GM21447 (cell line): Measurements from ENCODE around the gene TRIM66.
"Not testable (repeated sequence)": the region's sequence is repeated elsewhere in the genome, so short reads cannot be mapped to it uniquely, and the experiment has no call there.

Experiments used
- ATAC-seq: cut with Tn5 transposase; IDR thresholded peaks from one replicate; pipeline ENCODE4 v1.9.1; 2021; ENCODE audit not compliant: unreplicated experiment

The TRIM66 gene

GRCh38 chr11:8692417-8692816, 10.0 kb upstream of the TRIM66 start:
- ATAC-seq = no peak

GRCh38 chr11:8691601-8692000, 9.1 kb upstream of the TRIM66 start:
- ATAC-seq = no peak

- no peak for ATAC-seq
These were observed 8.2 kb upstream of the TRIM66 start for GRCh38 chr11:8690374-8691342.

GRCh38 chr11:8689726-8690255, 7.3 kb upstream of the TRIM66 start:
- ATAC-seq = no peak

GRCh38 chr11:8688414-8689362, 6.2 kb upstream of the TRIM66 start:
- ATAC-seq = peak; percentile 92

GRCh38 chr11:8686325-8686724, 3.9 kb upstream of the TRIM66 start:
- ATAC-seq = no peak

- no peak for ATAC-seq
These were observed 3.4 kb upstream of the TRIM66 start for GRCh38 chr11:8685820-8686219.

GRCh38 chr11:8685306-8685705, 2.8 kb upstream of the TRIM66 start:
- ATAC-seq = no peak

GRCh38 chr11:8684600-8685290, 2.3 kb upstream of the TRIM66 start:
- ATAC-seq = no peak

GRCh38 chr11:8683115-8683807, 796 bp upstream of the TRIM66 start:
- no peak for ATAC-seq

GRCh38 chr11:8681837-8682302, 595 bp downstream of the TRIM66 start:
- ATAC-seq = peak; percentile 22

- no peak for ATAC-seq
These were observed 3.5 kb downstream of the TRIM66 start for GRCh38 chr11:8679006-8679405.

- ATAC-seq = no peak
These were observed 6.0 kb downstream of the TRIM66 start for GRCh38 chr11:8676458-8676857.

GRCh38 chr11:8674859-8675258, 7.6 kb downstream of the TRIM66 start:
- no peak for ATAC-seq

GRCh38 chr11:8672346-8672745, 10.1 kb downstream of the TRIM66 start:
- ATAC-seq = no peak

- no peak for ATAC-seq
These were observed 10.8 kb downstream of the TRIM66 start for GRCh38 chr11:8671651-8672062.

GRCh38 chr11:8671193-8671612, 11.3 kb downstream of the TRIM66 start:
- ATAC-seq = no peak

- not testable (repeated sequence) for ATAC-seq
These were observed 12.4 kb downstream of the TRIM66 start for GRCh38 chr11:8670081-8670480.

- no peak for ATAC-seq
These were observed 17.2 kb downstream of the TRIM66 start for GRCh38 chr11:8665222-8665621.
